Measurements from ENCODE around the gene PPM1D.
"Not testable (repeated sequence)": the region's sequence is repeated elsewhere in the genome, so short reads cannot be mapped to it uniquely, and the experiment has no call there.

The PPM1D gene

DNA sequence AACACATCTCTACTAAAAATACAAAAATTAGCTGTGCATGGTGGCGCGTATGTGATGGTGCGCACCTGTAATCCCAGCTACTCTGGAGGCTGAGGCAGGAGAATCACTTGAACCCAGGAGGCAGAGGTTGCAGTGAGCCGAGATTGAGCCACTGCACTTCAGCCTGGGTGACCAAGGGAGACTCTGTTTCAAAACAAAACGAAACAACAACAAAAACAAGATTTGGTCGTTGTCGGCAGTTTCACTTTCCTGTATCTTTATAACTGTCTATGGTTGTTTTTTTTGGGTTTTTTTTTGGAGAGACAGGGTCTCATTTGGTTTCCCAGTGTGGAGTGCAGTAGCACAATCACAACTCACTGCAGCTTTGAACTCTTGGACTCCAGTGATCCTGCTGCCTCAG lies 68.7 kb downstream of the PPM1D start:
- DNase-seq (ENCODE audit: low read depth in 2 of 2): not testable (repeated sequence)

GRCh38 chr17:60671482-60671881 lies 71.5 kb downstream of the PPM1D start:
- no peak for DNase-seq (ENCODE audit: low read depth in 2 of 2)

- not testable (repeated sequence) for DNase-seq (ENCODE audit: low read depth in 2 of 2)
These were observed 74.6 kb downstream of the PPM1D start for GRCh38 chr17:60674637-60675036.

- no peak for DNase-seq (ENCODE audit: low read depth in 2 of 2)
These were observed 76.0 kb downstream of the PPM1D start for GRCh38 chr17:60675997-60676396.

GRCh38 chr17:60676758-60677307 lies 76.8 kb downstream of the PPM1D start:
- no peak for DNase-seq (ENCODE audit: low read depth in 2 of 2)

GRCh38 chr17:60677308-60678117 lies 77.5 kb downstream of the PPM1D start, which contains the start of gene BCAS3:
Gene BCAS3, plus strand, starts transcription at chr17:60677851.
- DNase-seq (ENCODE audit: low read depth in 2 of 2): peak; percentile 87 to 94

- DNase-seq (ENCODE audit: low read depth in 2 of 2): no peak
These were observed 78.1 kb downstream of the PPM1D start for GRCh38 chr17:60678118-60678444.

- DNase-seq (ENCODE audit: low read depth in 2 of 2): no peak
These were observed 79.3 kb downstream of the PPM1D start for GRCh38 chr17:60679287-60679686.

DNA sequence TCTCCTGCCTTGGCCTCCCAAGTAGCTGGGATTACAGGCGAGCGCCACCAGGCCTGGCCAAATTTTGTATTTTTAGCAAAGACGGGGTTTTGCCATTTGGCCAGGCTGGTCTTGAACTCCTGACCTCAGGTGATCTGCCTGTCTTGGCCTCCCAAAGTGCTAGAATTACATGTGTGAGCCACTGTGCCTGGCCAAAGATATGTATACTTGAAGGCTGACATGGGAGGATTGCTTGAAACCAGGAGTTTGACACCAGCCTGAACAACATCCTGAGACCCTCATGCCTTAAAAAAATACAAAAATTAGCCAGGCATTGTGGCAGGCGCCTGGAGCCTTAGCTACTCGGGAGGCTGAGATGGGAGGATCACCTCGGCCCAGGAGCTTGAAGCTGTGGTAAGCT lies 80.8 kb downstream of the PPM1D start:
- no peak for DNase-seq (ENCODE audit: low read depth in 2 of 2)

GRCh38 chr17:60685437-60685836 lies 85.4 kb downstream of the PPM1D start:
- no peak for DNase-seq (ENCODE audit: low read depth in 2 of 2)

DNA sequence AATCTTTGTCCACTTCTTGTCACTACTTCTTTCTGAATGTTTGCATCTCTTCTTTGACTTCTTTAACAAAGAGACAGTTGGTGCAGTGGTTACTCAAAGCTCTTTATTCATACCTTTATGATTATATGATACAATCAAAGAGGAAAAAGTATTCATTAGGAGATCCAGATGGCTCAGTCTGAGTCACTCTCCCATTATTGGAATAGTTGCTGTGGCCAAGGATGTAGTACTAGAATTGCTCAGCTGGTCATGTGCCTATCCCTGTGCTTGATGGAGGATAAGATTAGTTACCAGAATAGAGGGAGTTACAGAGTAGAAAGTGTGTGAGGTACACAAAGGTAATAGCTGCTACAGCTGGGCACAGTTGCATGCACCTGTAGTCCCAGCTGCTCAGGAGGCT lies 96.0 kb downstream of the PPM1D start:
- DNase-seq (ENCODE audit: low read depth in 2 of 2): no peak

GRCh38 chr17:60699090-60699489 lies 99.1 kb downstream of the PPM1D start:
- no peak for DNase-seq (ENCODE audit: low read depth in 2 of 2)

DNA sequence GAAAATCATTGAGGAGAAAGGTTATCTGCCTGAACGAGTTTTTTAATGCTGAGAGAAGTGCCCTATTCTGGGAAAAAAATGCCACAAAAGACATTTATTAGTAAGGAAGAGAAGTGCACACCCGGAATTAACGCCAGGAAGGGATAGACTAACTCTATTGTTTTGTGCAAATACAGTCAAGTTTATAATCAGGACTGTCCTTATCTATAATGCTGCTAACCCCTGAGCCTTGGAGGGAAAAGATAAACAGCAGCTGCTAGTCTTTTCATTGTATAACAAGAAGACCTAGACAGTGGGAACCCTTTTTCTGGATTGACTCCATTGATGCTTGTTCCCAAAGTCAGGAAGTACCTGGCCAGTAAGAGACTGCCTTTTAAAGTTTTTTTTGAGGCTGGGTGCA lies 104.2 kb downstream of the PPM1D start:
- no peak for DNase-seq (ENCODE audit: low read depth in 2 of 2)

DNA sequence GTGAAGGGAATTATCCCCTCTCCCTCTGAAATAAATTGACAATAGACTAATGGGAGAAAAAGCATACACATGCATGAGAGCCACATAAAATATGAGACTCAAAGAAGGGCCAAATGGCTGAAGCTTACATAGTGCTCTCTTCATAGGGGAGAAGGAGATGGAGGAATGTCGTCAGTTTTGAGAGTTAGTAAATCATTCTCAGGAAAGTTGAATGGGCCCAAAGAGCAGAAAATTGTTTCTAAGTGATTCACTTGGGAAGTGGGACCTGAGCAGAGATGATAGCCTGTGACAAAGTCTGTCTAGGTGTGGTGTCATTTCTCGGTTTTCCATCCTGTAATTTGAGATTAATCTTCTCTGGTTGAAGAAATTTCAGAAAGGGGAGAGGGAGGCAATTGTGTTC lies 112.7 kb downstream of the PPM1D start:
- no peak for DNase-seq (ENCODE audit: low read depth in 2 of 2)

DNA sequence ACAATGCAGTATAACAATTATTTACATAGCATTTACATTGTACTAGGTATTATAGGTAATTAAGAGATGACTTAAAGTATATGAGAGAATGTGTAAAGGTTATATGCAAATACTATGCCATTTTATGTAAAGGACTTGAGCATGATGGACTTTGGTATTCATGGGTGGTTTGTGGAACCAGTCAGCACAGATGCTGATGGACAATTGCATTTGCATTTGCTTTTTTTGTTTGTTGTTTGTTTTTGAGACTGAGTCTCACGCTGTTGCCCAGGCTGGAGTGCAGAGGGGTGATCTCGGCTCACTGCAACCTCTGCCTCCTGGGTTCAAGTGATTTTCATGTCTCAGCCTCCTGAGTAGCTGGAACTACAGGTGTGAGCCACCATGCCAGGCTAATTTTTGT lies 113.6 kb downstream of the PPM1D start:
- DNase-seq (ENCODE audit: low read depth in 2 of 2): no peak

All from stimulated activated CD8-positive, alpha-beta memory T cell treated with anti-CD3 and anti-CD28 coated beads, Interleukin-2, amount 100 ng/mL, for 1 hour (primary cell).